Activated CD4-positive, alpha-beta T cell treated with anti-CD3 and anti-CD28 coated beads for 24 hours (primary cell): ENCODE data around the gene AHNAK2.

Source experiments
- DNase-seq, 2 donors: peaks; one replicate each; pipeline ENCODE4 v3.0.0-alpha.2; 2020; ENCODE audit warnings: low read depth in 2 of 2

Gene AHNAK2

GRCh38 chr14:104973385-104974145, 4.6 kb downstream of the AHNAK2 start:
- no peak for DNase-seq

- DNase-seq: no peak
Observed at GRCh38 chr14:104973135-104973384, 5.1 kb downstream of the AHNAK2 start.

GRCh38 chr14:104972301-104973134, 5.7 kb downstream of the AHNAK2 start:
- DNase-seq: no peak

GRCh38 chr14:104971447-104972240, 6.5 kb downstream of the AHNAK2 start:
- DNase-seq: no peak

GRCh38 chr14:104970231-104971068, 7.7 kb downstream of the AHNAK2 start:
- DNase-seq: no peak

GRCh38 chr14:104969741-104970230, 8.4 kb downstream of the AHNAK2 start:
- no peak for DNase-seq

- DNase-seq: no peak
Observed at GRCh38 chr14:104968541-104969401, 9.4 kb downstream of the AHNAK2 start.

- no peak for DNase-seq
Observed at GRCh38 chr14:104968153-104968527, 10.0 kb downstream of the AHNAK2 start.

GRCh38 chr14:104967386-104968152, 10.6 kb downstream of the AHNAK2 start:
- no peak for DNase-seq

GRCh38 chr14:104966981-104967385, 11.2 kb downstream of the AHNAK2 start:
- DNase-seq: no peak

GRCh38 chr14:104966261-104966865, 11.8 kb downstream of the AHNAK2 start:
- DNase-seq: no peak

GRCh38 chr14:104965561-104966231, 12.5 kb downstream of the AHNAK2 start:
- DNase-seq: no peak

- no peak for DNase-seq
Observed at GRCh38 chr14:104964546-104964945, 13.6 kb downstream of the AHNAK2 start.

GRCh38 chr14:104957146-104958113, 20.7 kb downstream of the AHNAK2 start:
- DNase-seq: no peak

GRCh38 chr14:104956290-104956890, 21.8 kb downstream of the AHNAK2 start:
- no peak for DNase-seq

GRCh38 chr14:104955396-104955770, 22.8 kb downstream of the AHNAK2 start:
- DNase-seq: no peak

GRCh38 chr14:104954746-104955395, 23.3 kb downstream of the AHNAK2 start:
- DNase-seq: no peak
